ENCODE results near the gene MORN4.

Gene MORN4

DNA sequence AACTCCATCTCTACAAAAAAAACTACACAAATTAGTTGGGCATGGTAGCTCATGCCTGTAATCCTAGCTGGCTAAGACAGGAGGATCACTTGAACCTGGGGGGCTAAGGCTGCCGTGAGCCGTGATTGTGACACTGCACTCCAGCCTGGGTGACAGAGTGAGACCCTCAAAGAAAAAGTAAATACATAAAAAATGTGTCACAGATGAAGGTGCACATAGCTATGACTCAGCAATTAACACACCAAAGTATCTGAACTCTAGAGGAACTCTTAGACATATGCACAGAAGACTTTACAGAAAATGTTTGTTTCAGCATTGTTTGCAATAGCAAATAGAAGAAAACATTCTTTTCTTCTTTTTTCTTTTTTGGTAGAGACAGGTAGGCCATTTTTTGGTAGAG is 35.5 kb downstream of the MORN4 start:
- DNase-seq (ENCODE audit: extremely low read depth, low read depth) = no peak
- TF ChIP-seq, protein P1, sequence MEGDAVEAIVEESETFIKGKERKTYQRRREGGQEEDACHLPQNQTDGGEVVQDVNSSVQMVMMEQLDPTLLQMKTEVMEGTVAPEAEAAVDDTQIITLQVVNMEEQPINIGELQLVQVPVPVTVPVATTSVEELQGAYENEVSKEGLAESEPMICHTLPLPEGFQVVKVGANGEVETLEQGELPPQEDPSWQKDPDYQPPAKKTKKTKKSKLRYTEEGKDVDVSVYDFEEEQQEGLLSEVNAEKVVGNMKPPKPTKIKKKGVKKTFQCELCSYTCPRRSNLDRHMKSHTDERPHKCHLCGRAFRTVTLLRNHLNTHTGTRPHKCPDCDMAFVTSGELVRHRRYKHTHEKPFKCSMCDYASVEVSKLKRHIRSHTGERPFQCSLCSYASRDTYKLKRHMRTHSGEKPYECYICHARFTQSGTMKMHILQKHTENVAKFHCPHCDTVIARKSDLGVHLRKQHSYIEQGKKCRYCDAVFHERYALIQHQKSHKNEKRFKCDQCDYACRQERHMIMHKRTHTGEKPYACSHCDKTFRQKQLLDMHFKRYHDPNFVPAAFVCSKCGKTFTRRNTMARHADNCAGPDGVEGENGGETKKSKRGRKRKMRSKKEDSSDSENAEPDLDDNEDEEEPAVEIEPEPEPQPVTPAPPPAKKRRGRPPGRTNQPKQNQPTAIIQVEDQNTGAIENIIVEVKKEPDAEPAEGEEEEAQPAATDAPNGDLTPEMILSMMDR (IDR thresholded peaks at IDR 0.05; ENCODE audit: low read depth, low read length) = no peak

DNA sequence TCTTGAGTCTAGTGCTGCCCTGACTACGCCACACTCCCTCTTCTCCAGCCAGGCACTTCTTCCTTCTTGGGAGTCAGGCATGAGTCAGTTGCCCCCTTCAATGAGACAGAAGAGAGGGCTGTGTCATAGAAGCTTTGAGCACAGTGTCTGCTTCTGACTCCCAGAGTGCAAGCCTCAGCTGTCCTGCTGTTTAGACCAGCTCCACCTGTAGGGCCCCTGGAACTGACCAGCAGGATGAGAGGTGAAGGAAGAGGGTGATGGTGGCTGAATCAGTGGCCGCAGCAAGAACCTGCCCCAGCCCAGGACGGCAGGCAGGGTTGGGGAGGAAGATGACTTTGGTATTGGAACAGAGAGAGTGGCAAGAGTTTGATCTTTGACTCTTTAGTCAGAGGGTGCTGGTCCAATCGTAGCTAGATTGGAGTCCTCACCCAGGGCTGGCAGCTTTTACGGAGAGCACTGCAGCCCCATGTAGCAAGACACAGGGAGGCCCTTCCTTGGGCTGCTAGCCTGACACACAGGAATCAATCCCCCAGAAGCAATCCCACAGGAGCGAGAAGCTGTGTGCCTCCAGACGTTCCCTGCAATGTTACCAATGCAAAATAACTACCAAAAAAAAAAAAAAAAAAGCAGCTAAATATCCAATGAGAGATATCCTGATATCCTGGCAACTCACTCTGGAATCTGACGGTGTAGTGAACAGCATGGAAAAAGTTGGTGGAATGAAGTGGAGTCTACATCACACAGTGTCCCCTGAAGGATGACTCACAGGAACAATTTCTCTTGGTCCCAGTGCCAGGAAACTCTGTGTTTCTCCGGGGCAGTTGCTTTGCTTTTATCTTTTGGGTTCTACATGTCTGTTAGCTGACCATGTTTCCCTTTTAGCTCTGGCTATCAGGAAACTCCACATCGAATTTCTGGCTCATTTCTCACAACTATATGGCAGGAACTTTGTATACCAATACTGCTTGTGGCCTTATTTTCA is 36.9 kb downstream of the MORN4 start:
- TF ChIP-seq, protein P1 (IDR thresholded peaks at IDR 0.05; ENCODE audit: low read depth, low read length) = no peak
- no peak for DNase-seq (ENCODE audit: extremely low read depth, low read depth)

DNA sequence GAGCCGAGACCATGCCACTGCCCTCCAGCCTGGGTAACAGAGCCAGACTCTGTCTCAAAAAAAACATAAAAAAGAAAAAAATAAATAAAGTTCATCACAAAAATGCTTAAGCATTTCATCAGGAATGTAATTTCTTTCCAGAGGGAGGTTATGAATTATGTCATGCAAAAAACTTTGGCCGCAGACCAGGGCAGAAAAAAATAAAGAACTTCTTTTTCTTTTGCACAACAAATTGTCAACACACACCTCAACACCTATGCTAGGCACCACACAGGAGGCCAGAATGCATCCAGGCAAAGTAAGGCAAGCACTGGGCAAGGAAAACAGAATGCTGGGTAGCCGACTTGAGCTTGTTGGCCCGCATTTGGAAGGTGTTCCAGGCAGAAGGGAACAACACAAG is 39.9 kb downstream of the MORN4 start:
- DNase-seq (ENCODE audit: extremely low read depth, low read depth) = no peak
- TF ChIP-seq, protein P1 (IDR thresholded peaks at IDR 0.05; ENCODE audit: low read depth, low read length) = no peak

DNA sequence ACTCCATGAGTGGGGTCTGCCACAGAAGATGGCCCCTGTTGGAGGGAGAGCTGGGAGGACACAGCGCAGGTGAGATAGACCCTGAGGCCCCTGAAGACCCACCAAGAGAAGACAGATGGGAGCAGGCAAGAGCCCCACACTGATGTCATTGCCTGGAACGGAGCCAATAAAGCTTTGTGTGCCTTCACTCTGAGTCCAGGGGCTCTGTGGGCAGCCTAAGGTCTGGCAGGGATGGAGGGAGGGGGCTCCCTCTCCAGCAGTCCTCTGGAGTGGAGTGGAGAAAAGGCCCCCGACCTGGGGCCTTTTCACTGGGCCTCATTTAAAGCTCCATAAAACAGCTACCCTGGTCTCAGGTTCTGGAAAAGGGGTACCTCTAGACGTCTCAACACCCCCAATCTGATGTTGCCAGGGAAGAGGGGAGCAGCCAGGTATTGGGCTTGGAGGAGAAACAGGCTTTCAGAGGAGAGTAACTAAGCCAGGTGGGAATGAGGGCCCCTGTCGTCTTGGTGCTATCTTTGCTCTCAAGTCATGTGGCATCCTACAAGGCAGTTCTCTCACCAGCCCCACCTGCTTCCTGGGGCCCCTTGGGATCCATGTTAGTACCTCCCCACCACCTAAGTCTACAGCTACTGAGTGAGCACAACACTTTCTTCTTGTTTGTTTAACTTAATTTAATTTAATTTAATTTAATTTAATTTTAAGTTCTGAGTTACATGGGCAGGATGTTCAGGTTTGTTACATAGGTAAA is 42.4 kb downstream of the MORN4 start:
- DNase-seq (ENCODE audit: extremely low read depth, low read depth) = no peak
- TF ChIP-seq, protein P1 (IDR thresholded peaks at IDR 0.05; ENCODE audit: low read depth, low read length) = no peak

DNA sequence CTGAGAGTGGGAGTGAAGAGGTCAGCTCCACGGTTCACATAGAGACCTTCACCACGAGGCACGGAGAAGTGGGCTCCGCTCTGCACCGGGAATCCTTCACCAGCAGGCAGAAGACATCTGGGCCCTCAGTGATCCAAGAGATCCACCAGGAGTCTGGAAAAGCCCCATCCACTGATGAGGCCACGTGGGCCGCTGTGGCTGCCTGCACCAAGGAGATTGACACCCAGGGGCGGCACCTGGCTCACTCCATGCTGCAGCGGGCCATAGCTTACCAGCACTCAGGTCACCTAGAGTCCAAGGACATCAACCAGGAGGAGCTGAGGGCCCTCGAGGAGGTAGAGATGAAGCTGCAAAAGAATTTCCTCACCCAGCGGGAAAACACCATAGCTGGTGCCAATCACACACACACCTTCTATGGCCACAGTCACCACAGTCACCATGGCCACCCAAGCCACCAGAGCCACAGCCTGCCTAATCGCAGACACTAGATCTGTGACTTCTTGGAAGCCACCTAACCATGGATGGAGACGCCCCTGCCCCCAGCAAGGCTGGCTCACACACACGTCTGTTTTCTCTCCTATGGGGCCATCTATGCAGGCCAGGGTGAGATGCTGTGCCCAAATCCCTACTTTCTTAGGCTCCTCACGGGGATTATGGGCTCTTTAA is 43.1 kb downstream of the MORN4 start:
- DNase-seq (ENCODE audit: extremely low read depth, low read depth) = no peak
- TF ChIP-seq, protein P1 (IDR thresholded peaks at IDR 0.05; ENCODE audit: low read depth, low read length) = no peak

DNA sequence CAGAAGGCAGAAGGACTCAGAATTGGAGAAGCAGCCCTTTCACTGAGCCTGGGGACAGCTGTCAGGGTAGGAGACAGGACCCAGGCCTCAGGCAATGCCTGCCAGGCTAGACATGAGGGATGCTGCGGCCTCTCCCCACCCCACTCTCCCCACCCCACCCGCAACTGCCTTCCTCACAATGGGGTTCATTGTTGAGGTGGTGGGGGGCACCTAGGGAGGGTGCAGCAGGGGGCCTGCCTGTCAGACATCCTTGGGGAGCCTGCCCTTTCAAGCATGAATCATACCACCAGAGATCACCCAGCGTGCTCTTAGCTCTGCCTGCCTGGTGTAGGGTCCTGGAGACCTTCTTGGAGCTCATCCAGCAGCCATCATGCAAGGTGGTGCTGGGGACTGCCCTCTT is 43.8 kb downstream of the MORN4 start, which contains the start of gene C10orf62:
Gene C10orf62 (plus strand): TSS at position 243 of the 400 bp plus-strand sequence. CDS start 177 bp downstream, outside the sequence.
- no peak for DNase-seq (ENCODE audit: extremely low read depth, low read depth)
- TF ChIP-seq, protein P1 (IDR thresholded peaks at IDR 0.05; ENCODE audit: low read depth, low read length) = no peak

Measured in AG09319 (cell line).